Body of pancreas (tissue), 4 donors: Measurements from ENCODE around the gene SLF2. TPM values are rescaled to one million over a fixed set of nuclear protein-coding genes. Genes with fewer than 3 reads are reported as not detected.

ENCODE experiments used
- ATAC-seq: fragments of 150-250 bp; one replicate; pipeline ENCODE4 v1.9.1; 2016
- DNase-seq, 4 donors: peaks; one replicate each; pipeline ENCODE4 v3.0.0-alpha.2; 2019
- H3K27ac ChIP-seq, 4 donors: fragments of 200-600 bp; sonication (generic); 1 replicate in 3 of 4; 2 replicates in 1 of 4; pipeline versions ENCODE4 v1.5.1 to v1.6.1; 2016 to 2019; ENCODE audit warnings: mild to moderate bottlenecking in 1 of 4, mixed read lengths in 1 of 4, moderate library complexity in 1 of 4
- H3K27me3 ChIP-seq, 2 donors: fragments of 200-600 bp; sonication (generic); one replicate each; pipeline ENCODE4 v1.6.0; 2016; ENCODE audit warnings: mild to moderate bottlenecking in 1 of 2
- H3K36me3 ChIP-seq, 2 donors: fragments of 200-600 bp; sonication (generic); replicated peaks in 1 of 2; 2 replicates each; pipeline ENCODE4 v1.5.1; 2016; ENCODE audit warnings: low read depth in 2 of 2; ENCODE audit not compliant: insufficient read depth in 1 of 2
- H3K4me1 ChIP-seq: fragments of 200-600 bp; sonication (generic); one replicate; pipeline ENCODE4 v1.6.0; 2016
- H3K4me3 ChIP-seq, 2 donors: fragments of 200-600 bp; sonication (generic); 1 replicate in 1 of 2; 2 replicates in 1 of 2; pipeline ENCODE4 v1.5.1; 2016 to 2019
- H3K9me3 ChIP-seq, 3 donors: fragments of 200-600 bp; sonication (generic); 1 replicate in 2 of 3; 2 replicates in 1 of 3; pipeline ENCODE4 v1.5.1; 2016
- POLR2A ChIP-seq, 3 donors: fragments of 450-650 bp; IDR thresholded peaks; one replicate each; pipeline ENCODE4 v1.6.1; 2016; ENCODE audit warnings: antibody characterized with exemption in 3 of 3, mild to moderate bottlenecking in 2 of 3
- WGBS, 2 donors: methylation state at CpG; one replicate each; pipeline ENCODE4 v1.1.5; 2017; 5-methylcytosine and 5-hydroxymethylcytosine counted together
- intact Hi-C: fragments of 100-400 bp; cut with DNase I; formaldehyde crosslinking; loops from one replicate; pipeline ENCODE4 v1.15.1; 2023
- total RNA-seq, 2 donors: library from RNA; depleted of rRNA; stranded (reverse); fragments of >200 nt; gene quantifications; one replicate each; pipeline ENCODE4 v1.1.0, GENCODE V29; 2016
- TF ChIP-seq, protein P1 (sequence below), 7 experiments: fragments of 450-650 bp in 4 of 7; fragments of 200-600 bp in 3 of 7; sonication (generic) in 3 of 7; IDR thresholded peaks; one replicate each; pipeline ENCODE4 v1.5.1; 2016 to 2019; ENCODE audit warnings: antibody characterized with exemption in 7 of 7

The SLF2 gene
- total RNA-seq, 2 donors from 2014 or later, result 16.2 to 26.7 TPM

DNA sequence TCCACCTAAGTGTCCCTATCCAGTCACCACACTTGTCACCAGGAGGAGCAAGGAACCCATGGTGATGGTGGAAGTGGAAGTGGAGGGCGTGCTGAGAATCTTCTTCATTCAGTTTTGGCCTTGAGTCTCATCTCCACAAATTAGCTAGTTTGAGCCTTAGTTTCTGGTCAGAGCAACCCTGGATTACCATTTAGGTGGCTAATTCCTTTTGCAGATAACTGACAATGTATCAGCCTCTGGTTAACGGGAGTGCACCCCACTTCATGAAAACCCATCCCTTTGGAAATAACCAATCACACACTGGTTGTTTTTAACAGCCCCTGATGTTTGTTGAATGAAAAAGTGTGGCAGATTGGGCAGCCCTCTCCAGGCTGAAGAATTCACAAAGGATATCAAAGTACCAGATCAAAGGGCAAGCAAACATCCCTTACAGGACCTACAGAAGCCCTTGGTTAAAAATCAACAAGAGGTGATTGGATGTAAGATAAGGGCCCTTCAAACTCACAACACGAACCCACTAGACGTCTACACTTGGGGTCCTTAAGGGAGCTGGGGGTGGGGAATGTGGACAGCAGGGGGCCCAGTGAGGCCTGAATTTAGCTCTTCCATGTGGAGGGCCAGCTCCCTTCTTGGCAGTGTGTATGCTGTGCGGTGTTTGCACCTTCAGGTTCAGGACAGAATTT is 37.1 kb upstream of the SLF2 start:
- intact Hi-C loops, result loop anchor here (10.0 kb wide), 1 partner anchor 311 kb away; no protein-coding TSS in a partner anchor

DNA sequence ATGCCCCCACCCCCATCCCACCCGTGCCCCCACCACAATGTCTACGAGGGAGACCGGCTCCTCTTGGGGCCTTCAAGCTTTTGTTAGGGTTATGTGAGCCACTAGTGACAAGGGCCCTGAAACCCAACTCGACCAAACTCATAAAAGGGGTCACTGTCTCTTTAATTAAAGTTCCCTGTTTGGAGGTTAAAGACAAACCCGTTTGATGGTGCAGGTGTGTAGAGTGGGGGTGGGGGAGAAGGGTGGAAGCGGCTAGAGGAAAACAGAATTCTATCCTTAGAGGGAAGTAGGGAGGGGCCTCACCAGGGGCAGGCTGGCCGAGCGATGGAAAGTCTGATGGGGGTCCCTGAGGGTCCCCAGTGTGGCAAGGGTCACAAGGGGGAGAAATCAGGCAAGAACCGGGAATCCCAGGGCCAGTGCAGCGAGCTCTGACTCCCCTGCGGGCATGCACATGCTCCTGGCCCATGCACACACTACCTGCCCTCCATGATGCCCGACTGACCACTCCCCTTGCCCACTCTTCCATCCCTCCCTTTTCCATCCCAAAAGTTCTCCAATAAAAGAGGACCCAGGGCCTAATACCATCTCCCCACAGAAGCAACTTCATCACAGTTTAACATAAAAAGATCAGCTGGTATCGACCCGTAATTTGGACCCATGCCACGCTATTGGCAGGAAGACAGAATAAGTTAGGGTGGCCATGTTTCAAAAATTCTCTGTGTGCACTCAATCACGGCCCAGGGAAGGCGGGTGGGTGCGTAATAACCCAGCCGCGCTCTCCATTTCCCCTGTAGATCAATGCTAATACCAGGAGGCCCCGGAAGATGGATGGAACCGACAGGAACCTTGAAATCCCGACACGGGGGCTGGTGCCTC is 35.9 kb upstream of the SLF2 start:
- no peak for ATAC-seq
- intact Hi-C loops, result loop anchor here (10.0 kb wide), 1 partner anchor 312 kb away; no protein-coding TSS in a partner anchor
- Histone ChIP-seq H3K9me3 (no peaks in the 10 kb centered on the region), H3K27me3 (no peaks in the 10 kb centered on the region), H3K4me3 (no peak overlapping the region), H3K4me1 (no peaks in the 10 kb centered on the region), H3K36me3 (no peaks in the 10 kb centered on the region), H3K27ac (no peak overlapping the region)
- TF ChIP-seq, protein P1, sequence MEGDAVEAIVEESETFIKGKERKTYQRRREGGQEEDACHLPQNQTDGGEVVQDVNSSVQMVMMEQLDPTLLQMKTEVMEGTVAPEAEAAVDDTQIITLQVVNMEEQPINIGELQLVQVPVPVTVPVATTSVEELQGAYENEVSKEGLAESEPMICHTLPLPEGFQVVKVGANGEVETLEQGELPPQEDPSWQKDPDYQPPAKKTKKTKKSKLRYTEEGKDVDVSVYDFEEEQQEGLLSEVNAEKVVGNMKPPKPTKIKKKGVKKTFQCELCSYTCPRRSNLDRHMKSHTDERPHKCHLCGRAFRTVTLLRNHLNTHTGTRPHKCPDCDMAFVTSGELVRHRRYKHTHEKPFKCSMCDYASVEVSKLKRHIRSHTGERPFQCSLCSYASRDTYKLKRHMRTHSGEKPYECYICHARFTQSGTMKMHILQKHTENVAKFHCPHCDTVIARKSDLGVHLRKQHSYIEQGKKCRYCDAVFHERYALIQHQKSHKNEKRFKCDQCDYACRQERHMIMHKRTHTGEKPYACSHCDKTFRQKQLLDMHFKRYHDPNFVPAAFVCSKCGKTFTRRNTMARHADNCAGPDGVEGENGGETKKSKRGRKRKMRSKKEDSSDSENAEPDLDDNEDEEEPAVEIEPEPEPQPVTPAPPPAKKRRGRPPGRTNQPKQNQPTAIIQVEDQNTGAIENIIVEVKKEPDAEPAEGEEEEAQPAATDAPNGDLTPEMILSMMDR (IDR thresholded peaks at IDR 0.05), result no peak
- TF ChIP-seq POLR2A (IDR thresholded peaks at IDR 0.05), result no peak
- 25 to 26% methylated on average over 24 of the region's 24 CpGs for WGBS, 2 donors
- no peak for DNase-seq

More for the DNA sequence above, 37.1 kb upstream of the SLF2 start:
- 40% methylated on average over 5 of the region's 5 CpGs for WGBS, 2 donors
- Histone ChIP-seq H3K27me3 (no peaks in the 10 kb centered on the region), H3K36me3 (no peaks in the 10 kb centered on the region), H3K9me3 (no peaks in the 10 kb centered on the region), H3K27ac (no peak overlapping the region), H3K4me1 (no peaks in the 10 kb centered on the region), H3K4me3 (no peak overlapping the region)
- no peak for DNase-seq
- TF ChIP-seq, protein P1 (IDR thresholded peaks at IDR 0.05), result no peak
- TF ChIP-seq POLR2A (IDR thresholded peaks at IDR 0.05), result no peak
- no peak for ATAC-seq

DNA sequence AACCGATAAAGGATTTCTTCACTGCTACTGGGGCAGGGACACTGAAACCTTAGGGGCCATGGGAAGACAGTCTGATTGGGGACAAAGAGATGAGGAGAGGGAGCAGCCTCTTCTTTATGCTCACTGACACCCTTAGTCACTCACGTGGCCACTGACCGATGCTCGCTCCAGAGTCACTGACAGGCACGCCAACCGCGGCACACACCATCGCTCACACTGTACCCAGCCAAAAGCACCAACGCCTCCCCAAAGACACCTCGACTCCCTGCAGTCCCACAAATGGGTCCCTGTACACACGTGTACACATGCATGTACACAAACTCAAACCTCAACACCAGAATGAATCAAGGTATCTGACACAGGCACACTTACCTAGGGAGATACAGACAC is 35.3 kb upstream of the SLF2 start:
- H3K36me3 ChIP-seq, result no peaks in the 10 kb centered on the region
- H3K27ac ChIP-seq, result no peak overlapping the region
- ATAC-seq (no peak), DNase-seq (no peak)
- intact Hi-C loops, result loop anchor here (10.0 kb wide), 1 partner anchor 313 kb away; no protein-coding TSS in a partner anchor
- no peaks in the 10 kb centered on the region for H3K4me1 ChIP-seq
- no peaks in the 10 kb centered on the region for H3K9me3 ChIP-seq
- no peak overlapping the region for H3K4me3 ChIP-seq
- 66 to 68% methylated on average over 11 of the region's 11 CpGs for WGBS, 2 donors
- TF ChIP-seq, protein P1 (IDR thresholded peaks at IDR 0.05), result no peak
- TF ChIP-seq POLR2A (IDR thresholded peaks at IDR 0.05), result no peak
- H3K27me3 ChIP-seq, result no peaks in the 10 kb centered on the region

DNA sequence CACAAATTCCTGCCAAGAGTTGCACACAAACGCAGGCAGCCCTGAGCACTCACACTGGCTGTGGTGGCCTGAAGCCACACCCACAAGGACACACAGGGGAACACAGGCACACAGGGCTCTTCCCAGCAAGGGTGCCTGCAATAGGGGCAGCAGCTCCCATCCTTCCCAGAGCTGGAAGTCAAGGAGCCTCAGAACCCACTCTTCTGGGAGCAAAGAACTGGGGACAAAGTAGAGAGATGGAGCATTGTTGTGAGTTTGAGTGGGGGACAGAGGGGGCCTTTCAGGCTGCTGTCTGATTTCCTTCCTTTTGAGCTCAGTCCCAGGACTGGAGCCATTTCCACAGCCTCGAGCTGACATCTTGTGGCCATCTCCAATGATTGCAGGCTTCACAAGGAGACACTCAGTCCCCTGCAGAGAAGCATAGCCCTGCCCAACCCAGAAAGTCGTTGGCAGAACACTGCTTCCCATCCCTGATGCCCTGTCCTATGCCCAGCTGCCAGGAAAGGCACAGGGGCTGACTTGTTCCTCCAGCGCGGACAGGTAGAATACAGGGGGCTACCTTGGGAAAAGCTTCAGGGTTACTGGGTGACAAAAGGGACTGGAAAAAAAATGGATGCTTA is 34.4 kb upstream of the SLF2 start:
- Histone ChIP-seq H3K9me3 (no peaks in the 10 kb centered on the region), H3K27ac (no peak overlapping the region), H3K4me3 (no peak overlapping the region), H3K4me1 (no peaks in the 10 kb centered on the region), H3K36me3 (no peaks in the 10 kb centered on the region), H3K27me3 (no peaks in the 10 kb centered on the region)
- 6 to 8% methylated on average over 4 to 5 of the region's 5 CpGs for WGBS, 2 donors
- TF ChIP-seq, protein P1 (IDR thresholded peaks at IDR 0.05), result peak in 6 of 7 experiments; percentile 26 to 60 (median 54)
- TF ChIP-seq POLR2A (IDR thresholded peaks at IDR 0.05), result no peak
- DNase-seq, result peak; percentile 37 to 48 (median 46)
- intact Hi-C loops, result loop anchor here (10.0 kb wide), 1 partner anchor 314 kb away; no protein-coding TSS in a partner anchor
- ATAC-seq, result peak; percentile 74
